Natural killer cell (primary cell): ENCODE data around the gene ANGEL2. TPM values are rescaled to one million over a fixed set of nuclear protein-coding genes. Genes with fewer than 3 reads are reported as not detected.
"Not testable (repeated sequence)": the region's sequence is repeated elsewhere in the genome, so short reads cannot be mapped to it uniquely, and the experiment has no call there.

Experiments
- ATAC-seq, 3 donors: fragments of 150-1000 bp in 2 of 3; fragments of 200-7000 bp in 1 of 3; cut with Tn5 transposase; 1 replicate in 1 of 3; 2 replicates in 2 of 3; pipeline ENCODE4 v1.10.0; 2021; ENCODE audit warnings: mild to moderate bottlenecking in 2 of 3, moderate library complexity in 2 of 3
- DNase-seq, 2 donors: peaks; one replicate each; pipeline versions ENCODE4 v3.0.0 to v3.0.0-alpha.2; 2013 to 2021; ENCODE audit warnings: mixed read lengths in 1 of 2
- H3K27ac ChIP-seq: one replicate; pipeline ENCODE4 v1.5.1; 2013; ENCODE audit warnings: mild to moderate bottlenecking, low read length
- H3K27me3 ChIP-seq: one replicate; pipeline ENCODE4 v1.6.1; 2013; ENCODE audit warnings: low read length; ENCODE audit not compliant: control insufficient read depth, insufficient read depth
- H3K36me3 ChIP-seq: one replicate; pipeline ENCODE4 v1.6.1; 2013; ENCODE audit warnings: low read length; ENCODE audit not compliant: control insufficient read depth, insufficient read depth
- H3K4me1 ChIP-seq: one replicate; pipeline ENCODE4 v1.6.1; 2013; ENCODE audit warnings: low read length; ENCODE audit not compliant: control insufficient read depth, insufficient read depth
- H3K4me3 ChIP-seq: one replicate; pipeline ENCODE4 v1.5.1; 2013; ENCODE audit warnings: low read length
- H3K9me3 ChIP-seq: one replicate; pipeline ENCODE4 v1.6.1; 2013; ENCODE audit warnings: low read length; ENCODE audit not compliant: control insufficient read depth, insufficient read depth
- H3K27ac Mint-ChIP-seq, 2 donors: one replicate each; pipeline ENCODE4 v1.8.0; 2022; ENCODE audit warnings: mild to moderate bottlenecking in 2 of 2, mixed read lengths in 2 of 2, moderate library complexity in 1 of 2
- H3K27me3 Mint-ChIP-seq, 2 donors: one replicate each; pipeline ENCODE4 v1.8.0; 2022; ENCODE audit warnings: low read depth in 2 of 2, mixed read lengths in 2 of 2
- H3K36me3 Mint-ChIP-seq: one replicate; pipeline ENCODE4 v1.8.0; 2022; ENCODE audit warnings: mixed read lengths
- H3K4me1 Mint-ChIP-seq, 2 donors: one replicate each; pipeline ENCODE4 v1.8.0; 2022; ENCODE audit warnings: mixed read lengths in 2 of 2
- H3K4me3 Mint-ChIP-seq: one replicate; pipeline ENCODE4 v1.8.0; 2022; ENCODE audit warnings: mild to moderate bottlenecking, moderate library complexity, mixed read lengths
- H3K9me3 Mint-ChIP-seq, 2 donors: one replicate each; pipeline ENCODE4 v1.8.0; 2022; ENCODE audit warnings: mixed read lengths in 2 of 2
- CTCF ChIP-seq: fragments of 200-600 bp; IDR thresholded peaks from one replicate; pipeline ENCODE4 v1.8.0; 2022; ENCODE audit warnings: antibody characterized with exemption
- WGBS: methylation state at CpG from one replicate; pipeline ENCODE4 v1.1.7; 2013; ENCODE audit warnings: missing lambda C conversion rate; ENCODE audit not compliant: insufficient coverage; 5-methylcytosine and 5-hydroxymethylcytosine counted together
- intact Hi-C: fragments of 100-400 bp; cut with micrococcal nuclease; formaldehyde crosslinking; loops from one replicate; pipeline ENCODE4 v1.14.2; 2022
- total RNA-seq, 4 donors: library from RNA; stranded (reverse); fragments of 120-200 nt in 1 of 4; gene quantifications; one replicate each; pipeline versions ENCODE4 v1.2.3 to v1.2.4, GENCODE V29; 2013 to 2022

The ANGEL2 gene
- total RNA-seq, 3 donors from 2014 or later (not counting 1 experiment from before 2014, with no cell fraction given): 68.1 to 75.3 (median 72.1) TPM

GRCh38 chr1:213041443-213041842, 25.8 kb upstream of the ANGEL2 start:
- TF ChIP-seq CTCF: no peak
- no peaks in the 10 kb centered on the region for H3K36me3 ChIP-seq
- H3K4me3 ChIP-seq: no peak overlapping the region
- H3K27ac Mint-ChIP-seq: peak overlapping the region in 1 of 2 donors; percentile 14
- no CpG with 5 or more reads among the region's 1 CpG for WGBS
- no peaks in the 10 kb centered on the region for H3K9me3 ChIP-seq
- H3K27me3 Mint-ChIP-seq: peaks cover 4 to 8% of the 10 kb centered on the region in 2 donors
- ATAC-seq (peak in 2 of 3 donors; percentile 41 to 58), DNase-seq (no peak)
- H3K4me1 Mint-ChIP-seq: peaks cover 13 to 17% of the 10 kb centered on the region in 2 donors
- intact Hi-C loops: no loop called here
- no peaks in the 10 kb centered on the region for H3K36me3 Mint-ChIP-seq
- H3K4me1 ChIP-seq: no peaks in the 10 kb centered on the region
- H3K27me3 ChIP-seq: no peaks in the 10 kb centered on the region
- no peaks in the 10 kb centered on the region for H3K9me3 Mint-ChIP-seq
- H3K4me3 Mint-ChIP-seq: no peak overlapping the region
- no peak overlapping the region for H3K27ac ChIP-seq

DNA sequence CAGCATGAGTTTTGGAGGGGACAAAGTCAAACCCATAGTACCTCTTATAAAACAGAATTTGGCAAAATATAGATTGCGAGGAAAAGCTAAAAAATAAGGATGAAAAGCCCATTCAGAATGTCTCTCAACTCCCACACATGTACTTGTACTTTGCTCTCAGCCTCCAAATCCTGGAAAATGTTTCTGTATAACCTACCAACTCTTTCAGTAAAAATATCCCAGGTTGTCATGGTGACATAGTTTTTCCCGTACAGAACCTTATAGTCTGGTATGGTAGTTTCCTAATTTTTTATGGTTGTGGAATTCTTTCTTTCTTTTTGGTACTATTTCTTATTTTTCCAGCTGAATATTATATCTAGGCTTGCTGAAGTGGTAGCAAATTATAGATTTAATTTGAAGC, 19.9 kb upstream of the ANGEL2 start:
- H3K27ac Mint-ChIP-seq: no peak overlapping the region

DNA sequence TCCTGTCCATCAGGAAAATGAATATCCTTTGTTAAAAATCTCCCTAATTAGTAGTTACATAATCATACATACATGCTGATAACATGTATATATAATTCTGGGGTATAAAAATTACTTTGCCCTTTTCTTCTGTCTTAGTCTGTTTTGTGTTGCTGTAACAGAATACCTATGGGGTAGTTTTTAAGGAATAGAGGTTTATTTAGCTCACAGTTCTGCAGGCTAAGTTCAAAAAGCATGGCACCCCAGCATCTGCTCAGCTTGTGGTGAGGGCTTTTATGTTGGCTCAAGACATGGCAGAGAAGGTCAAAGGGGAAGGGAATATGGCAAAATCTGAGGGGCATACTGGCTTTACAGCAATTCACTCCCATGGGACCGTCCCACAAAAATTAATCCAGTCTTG, 19.0 kb upstream of the ANGEL2 start:
- Mint-ChIP-seq H3K4me1 (peaks cover 5% of the 10 kb centered on the region in 2 donors), H3K9me3 (no peaks in the 10 kb centered on the region), H3K27me3 (peaks cover 29 to 31% of the 10 kb centered on the region in 2 donors), H3K36me3 (no peaks in the 10 kb centered on the region), H3K4me3 (no peak overlapping the region), H3K27ac (no peak overlapping the region)
- Histone ChIP-seq H3K4me3 (no peak overlapping the region), H3K9me3 (no peaks in the 10 kb centered on the region), H3K36me3 (no peaks in the 10 kb centered on the region), H3K4me1 (no peaks in the 10 kb centered on the region), H3K27me3 (peaks cover 2% of the 10 kb centered on the region), H3K27ac (no peak overlapping the region)
- ATAC-seq (no peak), DNase-seq (no peak)
- no peak for TF ChIP-seq CTCF
- 95% methylated on average over 1 of the region's 1 CpG for WGBS
- intact Hi-C loops: no loop called here

More for the DNA sequence above, 19.9 kb upstream of the ANGEL2 start:
- Histone ChIP-seq H3K4me3 (no peak overlapping the region), H3K36me3 (no peaks in the 10 kb centered on the region), H3K27me3 (no peaks in the 10 kb centered on the region), H3K9me3 (no peaks in the 10 kb centered on the region), H3K4me1 (no peaks in the 10 kb centered on the region), H3K27ac (no peak overlapping the region)
- H3K9me3 Mint-ChIP-seq: no peaks in the 10 kb centered on the region
- DNase-seq (no peak), ATAC-seq (no peak)
- peaks cover 5% of the 10 kb centered on the region in 2 donors for H3K4me1 Mint-ChIP-seq
- no peak overlapping the region for H3K4me3 Mint-ChIP-seq
- TF ChIP-seq CTCF: no peak
- H3K27me3 Mint-ChIP-seq: peaks cover 23 to 24% of the 10 kb centered on the region in 2 donors
- WGBS: 89% methylated on average over 1 of the region's 2 CpGs
- H3K36me3 Mint-ChIP-seq: no peaks in the 10 kb centered on the region
- intact Hi-C loops: no loop called here

- H3K27me3 Mint-ChIP-seq: peaks cover 29 to 35% of the 10 kb centered on the region in 2 donors
- H3K36me3 ChIP-seq: no peaks in the 10 kb centered on the region
- H3K27me3 ChIP-seq: peaks cover 3% of the 10 kb centered on the region
- H3K27ac ChIP-seq: no peak overlapping the region
- intact Hi-C loops: no loop called here
- no peaks in the 10 kb centered on the region for H3K9me3 ChIP-seq
- peaks cover 5% of the 10 kb centered on the region in 2 donors for H3K4me1 Mint-ChIP-seq
- no peak for TF ChIP-seq CTCF
- H3K27ac Mint-ChIP-seq: no peak overlapping the region
- ATAC-seq (no peak), DNase-seq (no peak)
- H3K9me3 Mint-ChIP-seq: no peaks in the 10 kb centered on the region
- no peak overlapping the region for H3K4me3 ChIP-seq
- no peak overlapping the region for H3K4me3 Mint-ChIP-seq
- H3K4me1 ChIP-seq: no peaks in the 10 kb centered on the region
- no peaks in the 10 kb centered on the region for H3K36me3 Mint-ChIP-seq
Observed at GRCh38 chr1:213032651-213033050, 17.0 kb upstream of the ANGEL2 start.

DNA sequence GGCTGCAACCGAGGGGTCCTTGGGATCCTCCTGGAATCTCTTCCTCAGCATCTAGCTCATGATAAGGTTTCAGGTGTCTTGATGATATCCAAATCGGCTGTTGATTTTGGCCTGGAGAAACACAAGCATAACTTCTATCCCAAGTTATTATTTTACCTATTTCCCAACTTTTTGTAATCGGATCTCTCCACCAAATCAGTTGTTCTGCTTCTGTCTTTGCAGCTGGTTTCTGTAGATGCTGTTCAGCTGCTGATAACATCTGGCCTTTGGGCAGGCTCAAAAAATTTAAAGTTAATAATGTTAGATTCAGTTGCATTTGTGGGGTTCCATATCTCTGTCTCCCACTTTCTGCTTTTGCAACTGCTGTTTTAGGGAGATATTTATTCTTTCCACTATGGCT, 11.4 kb upstream of the ANGEL2 start:
- H3K36me3 ChIP-seq, H3K27ac Mint-ChIP-seq, DNase-seq, H3K27ac ChIP-seq, H3K4me1 Mint-ChIP-seq, H3K9me3 Mint-ChIP-seq, H3K36me3 Mint-ChIP-seq, ATAC-seq, H3K4me3 Mint-ChIP-seq, H3K4me1 ChIP-seq, intact Hi-C loops, H3K4me3 ChIP-seq, H3K9me3 ChIP-seq, H3K27me3 ChIP-seq: not testable (repeated sequence)
- 73% methylated on average over 2 of the region's 3 CpGs for WGBS
- peaks cover 25 to 36% of the 10 kb centered on the region in 2 donors for H3K27me3 Mint-ChIP-seq
